Neutrophil (primary cell): ENCODE data around the gene NADK.

Experiments
- H3K27ac ChIP-seq: fragments of 200-600 bp; sonication (generic); 2 replicates; pipeline ENCODE4 v1.5.1; 2016; ENCODE audit warnings: mild to moderate bottlenecking, moderate library complexity
- H3K27me3 ChIP-seq: fragments of 200-600 bp; sonication (generic); 2 replicates; pipeline ENCODE4 v1.6.0; 2016; ENCODE audit warnings: mild to moderate bottlenecking
- H3K36me3 ChIP-seq: fragments of 200-600 bp; sonication (generic); 2 replicates; pipeline ENCODE4 v1.5.1; 2017
- H3K4me1 ChIP-seq, 2 experiments: fragments of 200-600 bp in 1 of 2; sonication (generic) in 1 of 2; 1 replicate in 1 of 2; 2 replicates in 1 of 2; pipeline versions ENCODE4 v1.5.1 to v1.6.1; 2013 to 2016; ENCODE audit warnings: low read depth in 1 of 2, low read length in 1 of 2, mild to moderate bottlenecking in 1 of 2, moderate library complexity in 1 of 2; ENCODE audit not compliant: control insufficient read depth in 1 of 2, insufficient read depth in 1 of 2
- H3K4me3 ChIP-seq, 2 experiments: fragments of 200-600 bp in 1 of 2; sonication (generic) in 1 of 2; 1 replicate in 1 of 2; 2 replicates in 1 of 2; pipeline ENCODE4 v1.5.1; 2013 to 2016; ENCODE audit warnings: low read depth in 1 of 2, low read length in 1 of 2, mild to moderate bottlenecking in 1 of 2, moderate library complexity in 1 of 2
- H3K9me3 ChIP-seq: fragments of 200-600 bp; sonication (generic); 2 replicates; pipeline ENCODE4 v1.5.1; 2016
- TF ChIP-seq, protein P1 (sequence below): fragments of 200-600 bp; sonication (generic); IDR thresholded peaks from 2 replicates; pipeline ENCODE4 v1.5.1; 2016; ENCODE audit warnings: antibody characterized with exemption

NADK gene

DNA sequence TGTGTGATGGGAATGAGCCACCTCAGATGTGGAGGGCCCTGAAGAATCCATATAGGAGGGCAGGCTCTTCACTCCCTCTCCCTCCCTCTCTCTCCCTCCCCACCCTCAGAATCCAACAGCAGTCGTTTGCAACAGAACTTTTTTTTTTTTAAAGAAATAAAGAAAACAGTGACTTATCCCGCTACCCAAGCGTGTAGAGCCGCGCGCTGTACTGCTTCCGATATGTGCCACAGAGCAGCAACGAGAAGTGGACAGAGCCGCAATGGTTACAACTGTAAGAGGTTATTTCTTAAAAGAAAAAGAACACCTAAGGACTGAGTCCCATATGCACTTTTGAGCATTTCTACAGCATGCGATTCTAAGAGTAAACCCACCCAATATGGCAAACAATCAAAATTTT, 7.4 kb upstream of the NADK start:
- H3K36me3 ChIP-seq = peaks cover 62% of the 10 kb centered on the region
- no peak overlapping the region for H3K4me3 ChIP-seq
- no peaks in the 10 kb centered on the region for H3K9me3 ChIP-seq
- peaks cover 53 to 63% of the 10 kb centered on the region in 2 experiments for H3K4me1 ChIP-seq
- no peaks in the 10 kb centered on the region for H3K27me3 ChIP-seq
- TF ChIP-seq, protein P1, sequence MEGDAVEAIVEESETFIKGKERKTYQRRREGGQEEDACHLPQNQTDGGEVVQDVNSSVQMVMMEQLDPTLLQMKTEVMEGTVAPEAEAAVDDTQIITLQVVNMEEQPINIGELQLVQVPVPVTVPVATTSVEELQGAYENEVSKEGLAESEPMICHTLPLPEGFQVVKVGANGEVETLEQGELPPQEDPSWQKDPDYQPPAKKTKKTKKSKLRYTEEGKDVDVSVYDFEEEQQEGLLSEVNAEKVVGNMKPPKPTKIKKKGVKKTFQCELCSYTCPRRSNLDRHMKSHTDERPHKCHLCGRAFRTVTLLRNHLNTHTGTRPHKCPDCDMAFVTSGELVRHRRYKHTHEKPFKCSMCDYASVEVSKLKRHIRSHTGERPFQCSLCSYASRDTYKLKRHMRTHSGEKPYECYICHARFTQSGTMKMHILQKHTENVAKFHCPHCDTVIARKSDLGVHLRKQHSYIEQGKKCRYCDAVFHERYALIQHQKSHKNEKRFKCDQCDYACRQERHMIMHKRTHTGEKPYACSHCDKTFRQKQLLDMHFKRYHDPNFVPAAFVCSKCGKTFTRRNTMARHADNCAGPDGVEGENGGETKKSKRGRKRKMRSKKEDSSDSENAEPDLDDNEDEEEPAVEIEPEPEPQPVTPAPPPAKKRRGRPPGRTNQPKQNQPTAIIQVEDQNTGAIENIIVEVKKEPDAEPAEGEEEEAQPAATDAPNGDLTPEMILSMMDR = no peak
- H3K27ac ChIP-seq = peak overlapping the region; percentile 88

DNA sequence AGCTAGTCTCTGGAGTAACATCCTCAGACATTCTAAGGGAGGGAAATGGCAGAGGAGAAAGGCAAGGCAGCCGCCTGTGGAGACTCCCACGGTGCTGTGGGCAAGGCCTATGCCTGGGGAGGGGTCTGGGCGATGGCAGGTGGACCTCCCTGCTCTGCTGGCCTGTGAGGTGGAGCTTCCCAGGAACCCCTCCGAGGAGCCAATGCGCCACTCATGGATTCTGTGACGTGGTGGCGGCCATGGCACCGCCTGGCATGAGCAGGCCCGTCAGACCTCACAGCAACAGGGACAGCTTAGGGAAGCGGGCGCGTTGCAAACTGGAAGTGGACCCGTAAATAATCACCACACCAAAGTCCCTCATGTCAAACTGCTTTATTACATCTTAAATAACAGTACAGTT, 6.7 kb upstream of the NADK start:
- Histone ChIP-seq H3K36me3 (peaks cover 55% of the 10 kb centered on the region), H3K27me3 (no peaks in the 10 kb centered on the region), H3K4me1 (peaks cover 53 to 61% of the 10 kb centered on the region in 2 experiments), H3K27ac (peak overlapping the region; percentile 88), H3K4me3 (no peak overlapping the region), H3K9me3 (no peaks in the 10 kb centered on the region)
- TF ChIP-seq, protein P1 = no peak

DNA sequence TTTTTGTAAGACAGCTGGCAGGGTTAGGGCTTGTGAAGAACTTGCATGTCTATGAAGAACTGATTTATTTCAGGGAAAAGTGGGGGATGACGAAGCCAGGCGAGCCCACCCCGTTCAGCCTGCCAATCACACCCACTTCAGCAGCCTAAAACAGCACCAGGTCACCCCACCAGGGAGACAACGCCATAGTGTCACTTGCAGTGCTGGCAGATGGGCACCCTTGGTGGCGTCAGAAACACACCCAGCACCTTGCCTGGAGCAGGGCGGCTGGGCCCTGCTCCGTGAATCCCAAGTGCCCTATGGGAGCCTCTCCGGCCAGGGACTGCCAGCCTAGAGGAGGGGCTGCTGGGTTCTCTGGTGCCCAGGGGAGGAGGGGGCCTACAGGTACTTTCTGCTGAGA, 5.0 kb upstream of the NADK start:
- Histone ChIP-seq H3K27me3 (no peaks in the 10 kb centered on the region), H3K36me3 (peaks cover 39% of the 10 kb centered on the region), H3K4me3 (peak overlapping the region; percentile 79 to 100), H3K4me1 (peaks cover 44 to 50% of the 10 kb centered on the region in 2 experiments), H3K9me3 (no peaks in the 10 kb centered on the region), H3K27ac (peak overlapping the region; percentile 99)
- TF ChIP-seq, protein P1 = no peak

DNA sequence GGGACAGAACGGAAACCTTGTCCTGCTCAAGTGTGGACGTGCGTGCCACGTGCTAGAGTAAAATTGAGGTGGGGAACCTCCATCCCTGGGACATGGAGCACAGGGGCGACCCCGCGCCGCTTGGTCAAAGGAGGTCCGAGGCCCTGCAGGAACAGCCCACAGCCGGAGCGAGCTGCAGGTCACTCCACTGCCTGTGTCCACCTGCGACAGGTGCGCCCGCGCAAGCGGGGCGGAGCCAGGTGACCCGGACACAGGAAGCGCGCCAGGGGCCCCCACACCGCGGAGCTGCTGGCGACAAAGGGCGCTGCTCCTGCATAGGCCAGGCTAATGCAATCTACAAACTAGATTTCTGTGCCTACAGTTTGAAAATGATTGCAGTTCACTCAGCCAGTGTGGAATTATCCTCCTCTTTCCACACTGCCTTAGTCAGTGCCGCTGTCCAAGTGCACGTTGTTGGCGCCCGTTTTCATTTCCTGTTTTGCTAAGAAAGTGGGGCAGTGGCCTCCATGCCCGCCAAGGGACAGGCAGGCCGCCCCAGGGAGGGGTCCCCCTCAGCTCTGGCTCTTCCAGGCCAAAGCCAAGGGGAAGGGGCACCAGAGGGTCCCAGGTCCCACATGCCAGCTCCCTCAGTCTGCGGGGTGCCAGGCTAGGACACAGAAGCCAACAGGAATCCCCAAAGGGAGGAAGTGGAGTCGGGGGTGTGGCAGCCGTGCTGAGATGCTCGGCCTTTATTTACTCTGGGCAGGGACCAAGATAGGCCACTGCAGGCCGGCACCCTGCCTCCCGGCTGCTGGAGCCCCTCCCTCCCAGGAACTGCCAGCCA, 4.3 kb upstream of the NADK start:
- Histone ChIP-seq H3K27ac (peak overlapping the region; percentile 99), H3K36me3 (peaks cover 36% of the 10 kb centered on the region), H3K4me3 (peak overlapping the region; percentile 79 to 100), H3K4me1 (peaks cover 48 to 50% of the 10 kb centered on the region in 2 experiments), H3K9me3 (no peaks in the 10 kb centered on the region), H3K27me3 (no peaks in the 10 kb centered on the region)
- TF ChIP-seq, protein P1 = no peak

DNA sequence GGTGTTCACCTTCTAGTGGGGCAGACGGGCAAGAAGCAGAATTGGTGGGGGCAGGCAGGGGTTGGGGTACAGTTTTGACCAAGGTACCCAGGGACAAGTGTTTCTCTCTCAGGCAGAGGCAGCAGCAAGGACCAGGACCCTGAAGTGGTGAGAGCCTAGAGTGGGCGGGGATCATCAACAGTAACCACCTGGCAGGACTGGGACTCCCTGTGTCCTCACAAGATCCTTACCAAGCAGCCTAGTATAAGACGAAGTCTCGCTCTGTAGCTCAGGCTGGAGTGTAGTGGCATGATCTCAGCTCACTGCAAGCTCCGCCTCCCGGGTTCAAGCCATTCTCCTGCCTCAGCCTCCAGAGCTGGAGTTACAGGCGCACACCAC, 3.2 kb upstream of the NADK start:
- Histone ChIP-seq H3K9me3 (no peaks in the 10 kb centered on the region), H3K27me3 (no peaks in the 10 kb centered on the region), H3K4me3 (peak overlapping the region; percentile 79 to 100), H3K27ac (peak overlapping the region; percentile 99), H3K4me1 (peaks cover 58 to 60% of the 10 kb centered on the region in 2 experiments), H3K36me3 (peaks cover 30% of the 10 kb centered on the region)
- TF ChIP-seq, protein P1 = no peak
